Measurements from ENCODE around the gene KDM4F.

KDM4F gene

GRCh38 chr11:95092549-95093324, 43.5 kb downstream of the KDM4F start:
- peak; percentile 66 for DNase-seq

DNA sequence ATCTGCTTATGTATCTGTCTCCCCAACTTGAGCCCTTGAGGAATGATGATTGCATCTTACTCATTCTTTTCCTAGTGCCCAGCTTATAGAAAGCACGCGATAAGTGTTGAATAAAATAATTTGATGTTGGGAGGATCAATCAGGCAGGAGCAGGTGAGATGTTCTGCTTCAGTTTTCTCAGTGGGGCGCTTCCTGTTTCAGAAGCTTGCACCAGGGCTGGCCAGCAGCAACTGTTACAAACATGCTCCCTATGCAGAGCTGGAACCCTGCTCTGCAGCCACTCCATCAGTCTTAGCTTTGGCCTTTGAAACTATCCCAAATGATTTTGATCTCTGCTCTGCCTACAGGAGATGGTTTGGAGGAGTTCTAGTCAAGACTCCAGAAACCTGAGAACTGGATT, 44.3 kb downstream of the KDM4F start:
- no peak for DNase-seq

- no peak for DNase-seq
Measured at GRCh38 chr11:95095858-95096587, 46.8 kb downstream of the KDM4F start.

- no peak for DNase-seq
Measured at GRCh38 chr11:95097209-95097608, 48.0 kb downstream of the KDM4F start.

- DNase-seq, result no peak
Measured at GRCh38 chr11:95098826-95099225, 49.6 kb downstream of the KDM4F start.

GRCh38 chr11:95100191-95100648, 51.0 kb downstream of the KDM4F start:
- no peak for DNase-seq

Data from activated effector memory CD4-positive, alpha-beta T cell treated with anti-CD3 and anti-CD28 coated beads, Interleukin-2, amount 50 U/mL, for 16 hours (primary cell).